ENCODE results near the gene VSIG10L.

GRCh38 chr19:51347209-51347928, 5.4 kb upstream of the VSIG10L start:
- TF ChIP-seq GATA3 (IDR thresholded peaks at IDR 0.05; ENCODE audit: low read depth, low read length) (no peak), GATA2 (IDR thresholded peaks at IDR 0.05; ENCODE audit: low read depth, low read length) (no peak)

Data from SH-SY5Y (cell line).